ENCODE measurements around the gene SLC30A4.

The SLC30A4 gene

GRCh38 chr15:45499426-45499825 lies 23.1 kb downstream of the SLC30A4 start:
- no peak for DNase-seq

GRCh38 chr15:45498701-45499100 lies 23.9 kb downstream of the SLC30A4 start:
- no peak for DNase-seq

GRCh38 chr15:45497261-45497660 lies 25.3 kb downstream of the SLC30A4 start:
- no peak for DNase-seq

- DNase-seq, result no peak
These were observed 25.9 kb downstream of the SLC30A4 start for GRCh38 chr15:45496658-45497057.

DNA sequence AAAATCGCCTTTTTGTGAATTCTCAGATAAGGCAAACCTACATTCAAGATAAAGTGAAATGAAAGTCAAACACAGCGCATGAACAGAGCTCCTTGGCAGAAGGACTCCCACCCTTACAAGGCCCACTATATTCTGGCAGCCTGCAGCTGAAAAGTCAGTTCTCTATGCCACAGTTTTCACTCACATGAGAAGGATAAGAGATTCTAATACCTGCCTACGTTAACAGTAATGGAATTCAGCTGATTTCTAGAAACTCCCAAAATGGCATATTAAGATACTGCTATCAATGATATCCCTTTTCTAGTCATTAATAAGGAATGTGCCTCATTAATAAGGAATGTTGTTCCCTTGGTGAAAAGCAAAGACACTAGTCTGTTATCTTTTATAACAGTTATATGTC lies 27.0 kb downstream of the SLC30A4 start:
- no peak for DNase-seq

DNA sequence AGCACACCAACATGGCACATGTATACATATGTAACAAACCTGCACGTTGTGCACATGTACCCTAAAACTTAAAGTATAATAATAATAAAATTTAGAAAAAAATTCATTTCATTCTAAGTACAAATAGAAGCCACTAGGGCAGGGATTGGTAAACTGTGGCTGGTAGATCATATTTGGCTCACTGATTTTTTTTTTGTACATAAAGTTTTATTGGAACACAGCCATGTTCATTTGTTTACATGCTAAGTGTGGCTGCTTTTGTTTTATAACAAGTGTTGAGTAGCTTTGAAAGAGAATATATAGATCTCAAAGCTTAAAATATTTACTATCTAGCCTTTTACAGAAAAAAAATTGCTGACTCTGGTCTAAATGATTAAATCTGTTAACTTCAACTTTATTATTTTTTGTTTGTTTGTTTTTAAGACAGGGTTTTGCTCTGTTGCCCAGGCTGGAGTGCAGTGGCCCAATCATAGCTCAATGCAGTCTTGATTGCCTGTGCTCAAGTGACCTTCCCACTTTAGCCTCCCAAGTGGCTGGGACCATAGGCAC lies 32.8 kb downstream of the SLC30A4 start:
- DNase-seq, result no peak

- no peak for DNase-seq
These were observed 36.2 kb downstream of the SLC30A4 start for GRCh38 chr15:45486317-45486716.

DNA sequence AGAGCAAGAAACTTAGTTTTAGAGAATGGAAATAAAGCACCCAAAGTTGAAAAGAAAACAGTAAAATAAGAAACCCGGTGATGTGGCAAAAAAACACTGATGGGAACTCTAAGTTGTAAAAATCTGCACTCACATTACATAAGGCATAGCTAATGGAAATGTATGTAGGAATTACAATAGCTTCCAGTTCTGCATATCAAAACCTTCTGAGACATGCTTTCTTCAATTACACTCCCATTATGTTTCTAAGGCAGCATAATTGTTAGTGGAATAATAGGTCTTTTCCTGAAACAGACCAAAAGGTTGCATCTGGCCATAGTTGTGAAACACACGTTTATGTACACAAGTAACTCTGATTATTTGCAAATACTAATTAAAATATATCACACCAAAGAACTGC lies 41.4 kb downstream of the SLC30A4 start:
- no peak for DNase-seq

GRCh38 chr15:45476410-45476809 lies 46.1 kb downstream of the SLC30A4 start:
- DNase-seq, result no peak

GRCh38 chr15:45474799-45475198 lies 47.8 kb downstream of the SLC30A4 start:
- no peak for DNase-seq

GRCh38 chr15:45473068-45473467 lies 49.5 kb downstream of the SLC30A4 start:
- no peak for DNase-seq

DNA sequence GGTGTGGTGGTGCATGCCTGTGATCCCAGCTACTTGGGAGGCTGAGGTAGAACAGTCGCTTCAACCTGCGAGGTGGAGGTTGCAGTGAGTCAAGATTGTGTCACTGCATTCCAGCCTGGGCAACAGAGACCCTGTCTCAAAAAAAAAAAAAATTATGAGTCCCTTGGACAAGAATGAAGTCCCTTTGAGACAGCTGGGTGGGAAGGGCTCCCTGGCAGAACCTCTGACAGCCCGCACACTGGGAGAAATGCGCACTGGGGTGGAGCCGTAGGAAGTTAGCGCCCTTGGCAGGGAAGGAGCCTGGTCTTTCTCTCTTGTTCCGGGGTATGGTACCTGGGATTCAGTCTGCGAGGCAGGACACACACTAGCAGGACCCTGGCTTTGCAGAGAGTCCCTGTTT lies 51.4 kb downstream of the SLC30A4 start:
- DNase-seq, result no peak

- DNase-seq, result no peak
These were observed 53.1 kb downstream of the SLC30A4 start for GRCh38 chr15:45469441-45469840.

GRCh38 chr15:45469027-45469426 lies 53.5 kb downstream of the SLC30A4 start:
- DNase-seq, result no peak

GRCh38 chr15:45468294-45468693 lies 54.3 kb downstream of the SLC30A4 start:
- no peak for DNase-seq

GRCh38 chr15:45458746-45459403 lies 63.7 kb downstream of the SLC30A4 start:
- peak; percentile 8 for DNase-seq

- peak; percentile 86 for DNase-seq
These were observed 64.7 kb downstream of the SLC30A4 start for GRCh38 chr15:45457641-45458539.

DNA sequence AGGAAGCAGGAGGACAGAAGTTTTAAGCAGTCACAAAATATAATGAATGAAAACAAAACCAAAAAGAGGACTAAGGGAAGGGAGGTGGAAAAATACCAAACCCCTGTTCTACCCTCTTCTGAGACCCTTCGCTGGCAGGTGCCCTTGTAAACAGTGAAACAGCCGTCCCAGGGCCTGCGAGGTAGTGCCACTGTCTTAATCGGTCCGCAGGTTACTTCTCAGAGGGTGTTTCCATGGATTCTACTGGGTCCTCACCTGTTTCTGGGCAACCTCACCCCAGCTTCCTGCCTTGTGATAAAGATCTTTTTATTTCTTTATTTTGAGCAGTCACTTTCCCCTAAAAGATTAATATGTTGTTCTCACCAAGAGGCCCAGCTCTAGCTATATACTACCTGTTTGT lies 65.3 kb downstream of the SLC30A4 start:
- DNase-seq, result no peak

DNA sequence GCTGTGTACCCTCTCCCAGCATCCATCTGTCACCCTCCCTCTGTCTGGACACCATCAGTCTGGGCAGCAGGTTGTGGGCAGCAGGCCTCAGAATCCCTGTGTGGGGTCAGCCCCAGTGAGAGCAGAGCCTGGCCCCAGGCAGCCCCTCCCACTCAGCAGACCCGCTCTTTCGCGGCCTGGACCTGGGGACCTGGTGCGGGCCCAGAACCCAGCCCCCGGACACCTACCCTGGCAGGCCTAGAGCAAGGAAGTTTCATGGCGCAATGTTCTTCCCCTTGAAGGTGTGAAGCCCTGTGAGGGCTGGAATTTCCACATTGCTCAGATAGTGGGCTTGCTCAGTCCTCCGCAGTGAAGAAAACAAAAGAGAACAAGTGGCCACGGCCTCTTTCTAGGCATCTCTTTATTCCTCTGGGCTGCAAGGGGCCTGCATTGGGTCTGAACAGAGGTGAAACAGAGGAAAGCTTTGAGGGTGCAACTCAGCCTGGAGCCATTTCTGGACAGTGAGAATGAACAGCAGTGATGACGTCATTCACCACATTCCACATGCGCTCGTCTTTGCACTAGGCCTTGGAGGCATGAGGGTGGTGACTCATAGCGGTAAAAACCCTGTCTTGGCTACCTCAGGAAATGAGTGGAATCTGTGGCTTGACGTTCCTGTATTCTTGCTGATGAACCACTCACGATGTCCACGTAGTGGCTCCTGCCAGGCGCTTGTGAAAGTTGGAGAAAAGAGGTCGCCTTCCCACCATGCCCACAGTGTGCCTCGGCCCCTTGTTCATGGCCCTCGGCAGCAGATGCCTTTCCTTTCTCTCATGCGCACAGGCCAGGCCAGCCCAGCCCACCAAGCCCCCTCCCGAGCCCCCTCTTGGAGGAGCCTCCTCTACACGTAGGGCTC lies 66.1 kb downstream of the SLC30A4 start:
- no peak for DNase-seq

GRCh38 chr15:45454814-45455213 lies 67.7 kb downstream of the SLC30A4 start:
- DNase-seq, result no peak

GRCh38 chr15:45451265-45451664 lies 71.3 kb downstream of the SLC30A4 start:
- no peak for DNase-seq

DNA sequence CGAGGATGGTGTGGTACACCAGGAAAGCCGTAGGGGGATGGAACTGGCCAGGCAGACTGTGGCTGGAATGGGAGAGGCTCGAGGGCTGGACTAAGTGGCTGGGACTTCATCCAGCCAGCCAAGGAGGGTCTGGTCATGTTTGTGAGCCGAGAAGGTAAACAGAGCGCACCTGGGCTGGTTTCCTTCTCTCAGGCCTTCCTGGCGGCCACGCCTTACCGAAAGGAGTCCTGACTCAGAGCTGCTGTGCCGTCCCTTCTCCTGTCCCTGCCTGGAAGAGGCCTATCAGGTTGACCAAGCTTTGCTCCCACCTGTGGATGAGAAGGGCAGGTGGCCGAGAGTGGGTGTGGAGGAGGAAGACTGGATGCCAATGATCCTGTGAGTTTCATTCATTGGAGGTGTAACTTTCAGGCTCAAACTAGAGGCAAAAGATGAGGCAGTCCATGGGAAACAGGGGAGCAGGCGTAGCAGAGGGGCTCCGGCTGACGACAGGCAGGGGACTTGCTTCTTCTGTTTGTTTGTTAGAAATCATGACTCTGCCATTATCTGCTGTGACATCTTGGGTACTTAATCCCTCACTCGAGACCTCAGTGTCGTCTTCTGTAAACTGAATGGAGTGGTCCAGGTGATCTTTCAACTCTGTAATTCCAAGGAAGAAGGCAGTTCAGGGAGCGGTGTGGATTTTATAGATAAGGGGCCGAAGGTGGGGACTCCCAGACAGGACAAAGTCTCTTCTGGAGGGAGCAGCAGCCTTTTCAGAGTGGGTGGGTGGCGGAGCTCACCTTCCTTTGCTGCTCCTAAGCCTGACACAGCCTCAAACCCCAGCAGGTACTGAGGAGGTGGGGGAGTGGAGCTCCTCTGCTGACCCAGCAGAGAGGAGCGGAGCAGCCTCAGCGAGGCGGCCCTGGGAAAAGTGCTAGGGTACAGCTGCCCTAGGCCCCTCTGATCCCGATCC lies 72.4 kb downstream of the SLC30A4 start:
- DNase-seq, result no peak

Measured in NCI-H526 treated with DMSO at 0.1 percent for 48 hours (cell line).